NCI-H1417 treated with DMSO at 0.1 percent for 48 hours (cell line): ENCODE data around the gene PROC.

Experiments used
- DNase-seq: peaks from one replicate; lab custom pipeline; 2025; lab: John Stamatoyannopoulos, UW

The PROC gene

DNA sequence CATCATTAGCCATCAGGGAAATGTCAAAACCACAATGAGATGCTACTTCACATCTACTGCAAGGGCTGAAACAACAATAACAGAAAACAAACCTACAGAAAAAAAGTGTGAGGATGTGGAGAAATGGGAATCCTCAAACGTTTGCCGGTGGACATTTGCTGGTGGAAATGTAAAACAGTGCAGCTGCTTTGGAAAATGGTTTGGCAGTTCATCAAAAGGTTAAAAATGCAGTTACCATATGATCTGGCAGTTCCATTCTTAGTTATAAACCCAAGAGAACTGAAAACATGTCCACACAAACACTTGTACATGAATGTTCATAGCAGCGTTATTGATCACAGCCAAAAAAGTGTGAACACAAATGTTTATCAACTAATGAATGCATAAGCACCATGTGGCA lies 44.2 kb downstream of the PROC start:
- DNase-seq, result no peak

DNA sequence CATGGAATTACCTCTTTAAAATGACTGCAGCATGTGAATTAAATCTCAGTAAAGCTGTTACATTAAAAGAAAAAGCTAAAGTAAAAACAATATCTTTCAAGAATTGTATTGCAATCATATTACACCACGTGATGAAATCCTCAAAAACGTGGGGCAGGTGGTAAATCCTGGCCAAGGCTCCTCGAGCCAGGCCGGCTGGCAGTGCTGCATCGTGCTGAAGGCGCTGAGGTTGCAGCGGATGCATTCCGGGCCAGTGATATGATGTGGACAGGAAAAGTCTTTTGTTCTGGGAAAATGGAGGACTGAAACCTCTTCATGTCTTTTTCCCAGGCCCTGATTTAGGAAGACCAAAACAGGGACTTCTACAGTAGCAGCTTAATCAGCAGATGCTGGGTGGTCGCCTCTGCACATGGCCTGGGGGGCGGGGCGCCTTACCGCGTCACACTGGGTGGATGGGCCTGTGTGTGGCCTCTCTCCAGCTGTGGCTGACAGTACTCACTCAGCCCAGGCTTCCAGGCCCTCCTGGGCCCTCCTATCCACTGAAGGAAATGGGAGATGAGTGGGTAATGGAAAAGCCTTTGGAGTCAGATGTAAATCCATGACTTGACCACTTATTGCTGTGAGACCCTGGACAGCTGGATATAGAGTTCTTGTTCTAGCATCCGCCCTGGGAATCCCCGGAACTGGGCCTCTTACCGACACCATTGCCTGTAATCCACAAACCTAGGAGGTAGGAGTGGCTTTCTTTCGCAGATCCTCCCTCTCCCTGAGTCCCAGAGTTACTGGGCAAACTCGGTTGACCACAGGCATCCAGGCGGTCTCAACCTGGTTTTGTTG lies 45.1 kb downstream of the PROC start:
- no peak for DNase-seq

DNA sequence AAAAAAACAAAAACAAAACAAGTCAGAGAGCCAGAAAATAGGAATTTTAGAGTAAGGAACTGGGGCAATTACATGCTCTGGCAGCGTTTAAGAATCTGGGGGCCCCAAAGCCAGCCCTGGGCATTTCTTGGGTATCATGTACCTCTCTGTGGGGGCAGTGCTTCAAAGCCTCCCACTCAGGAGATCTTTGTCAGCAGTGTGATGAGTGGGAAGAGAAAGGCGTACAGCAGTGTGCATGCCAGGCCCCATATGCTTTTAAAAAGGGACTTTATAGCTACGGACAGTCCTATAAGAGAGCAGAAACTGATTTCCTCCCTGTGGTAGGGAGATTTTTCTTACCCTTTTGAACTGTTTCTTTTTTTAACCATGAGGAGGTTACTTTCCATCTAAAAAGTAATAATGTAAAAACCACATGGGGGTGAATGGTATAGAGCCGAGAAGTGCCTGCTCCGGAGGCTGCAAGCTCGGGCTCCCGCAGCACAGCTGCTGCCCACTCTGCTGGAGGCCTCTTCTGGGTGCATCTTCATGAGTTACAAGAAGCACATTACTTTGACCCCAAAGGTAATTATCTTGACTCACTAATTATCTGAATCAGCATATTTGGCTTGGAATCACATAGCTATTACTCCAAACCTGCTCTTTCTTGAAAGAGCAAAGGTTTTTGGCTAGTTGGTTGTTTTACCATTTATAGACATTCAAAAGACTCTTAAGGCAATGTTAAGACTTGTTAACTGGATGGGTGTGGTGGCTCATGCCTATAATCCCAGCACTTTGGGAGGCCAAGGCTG lies 46.4 kb downstream of the PROC start:
- DNase-seq, result no peak

DNA sequence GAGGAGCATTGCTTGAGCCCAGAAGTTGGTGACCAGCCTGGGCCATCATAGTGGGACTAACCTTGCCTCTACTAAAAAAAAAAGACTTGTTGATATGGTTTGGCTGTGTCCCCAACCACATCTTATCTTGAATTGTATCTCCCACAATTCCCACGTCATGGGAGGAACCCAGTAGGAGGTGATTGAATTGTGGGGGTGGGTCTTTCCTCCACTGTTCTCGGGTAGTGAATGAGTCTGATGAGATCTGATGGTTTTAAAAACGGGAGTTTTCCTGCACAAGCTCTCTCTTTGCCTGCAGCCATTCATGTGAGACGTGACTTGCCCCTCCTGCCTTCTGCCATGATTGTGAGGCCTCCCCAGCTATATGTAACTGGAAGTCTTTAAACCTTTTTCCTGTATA lies 47.0 kb downstream of the PROC start:
- DNase-seq, result no peak

DNA sequence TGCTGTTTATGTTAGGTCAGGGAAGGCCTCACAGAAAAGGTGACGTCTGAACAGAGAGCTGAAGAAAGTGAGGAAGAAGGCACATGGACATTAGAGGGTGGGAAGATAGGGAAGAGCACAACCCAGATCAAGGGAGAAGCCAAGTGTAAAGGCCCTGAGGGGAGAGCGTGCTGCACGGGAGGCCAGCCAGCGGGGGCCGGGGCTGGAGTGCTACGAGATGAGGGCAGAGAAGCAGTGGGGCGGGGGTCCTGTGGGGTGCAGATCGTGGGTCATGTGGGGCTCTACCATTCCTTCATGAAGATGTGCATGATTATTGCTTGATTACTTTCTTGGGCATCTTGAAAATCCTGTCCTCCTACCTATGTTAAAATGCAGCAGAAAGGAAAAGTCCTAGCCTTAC lies 50.8 kb downstream of the PROC start:
- DNase-seq, result no peak

DNA sequence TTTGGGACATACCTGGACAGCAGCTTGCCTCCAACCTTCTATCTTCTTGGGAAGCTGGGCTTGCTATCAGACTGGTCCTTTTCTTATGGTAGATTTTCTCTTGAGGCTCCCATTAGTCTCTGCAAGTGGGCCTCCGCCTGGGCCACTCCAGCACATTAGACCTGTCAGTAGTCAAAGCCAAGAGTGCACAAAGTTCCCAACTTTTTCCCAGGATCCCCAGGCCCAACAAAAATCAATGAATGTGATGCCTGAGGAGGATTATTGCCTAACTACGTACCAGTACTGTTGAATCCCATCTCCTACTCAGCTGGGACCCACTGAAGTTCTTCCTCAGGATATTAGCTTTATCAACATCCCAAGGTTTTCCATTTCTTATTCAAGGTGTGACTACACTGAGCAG lies 51.7 kb downstream of the PROC start:
- no peak for DNase-seq

DNA sequence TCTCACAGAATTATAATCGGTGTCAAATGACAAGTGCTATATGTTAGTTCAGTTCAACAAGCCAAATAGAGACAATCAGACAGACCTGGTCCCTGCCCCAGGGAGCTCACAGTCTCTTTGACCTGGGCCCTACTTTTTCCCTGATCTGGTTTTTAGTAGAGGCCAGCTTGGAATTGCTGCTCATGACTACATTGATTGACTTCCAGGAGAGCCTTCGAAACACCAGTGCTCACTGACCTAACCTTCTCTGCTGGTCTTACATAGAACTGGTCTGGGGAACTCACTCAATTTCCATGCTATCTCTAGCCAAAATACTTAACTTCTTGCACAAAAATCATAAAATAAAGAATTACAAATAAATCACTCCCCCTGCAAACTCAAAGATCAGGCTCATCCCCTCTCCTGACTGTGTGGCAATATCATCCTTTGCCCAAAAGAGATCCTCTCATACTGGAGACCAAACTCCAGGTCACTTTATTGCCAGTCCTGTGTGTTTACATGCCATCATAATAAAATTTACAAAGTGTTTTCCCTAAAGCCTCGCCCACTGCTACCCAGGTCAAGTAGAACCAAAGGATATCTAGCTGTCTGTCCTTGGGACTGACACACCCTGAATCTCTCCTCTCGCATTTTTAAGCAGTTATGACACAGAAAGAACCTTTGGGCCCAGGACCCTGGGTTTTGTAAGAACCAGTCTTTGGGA lies 53.2 kb downstream of the PROC start:
- DNase-seq, result no peak

DNA sequence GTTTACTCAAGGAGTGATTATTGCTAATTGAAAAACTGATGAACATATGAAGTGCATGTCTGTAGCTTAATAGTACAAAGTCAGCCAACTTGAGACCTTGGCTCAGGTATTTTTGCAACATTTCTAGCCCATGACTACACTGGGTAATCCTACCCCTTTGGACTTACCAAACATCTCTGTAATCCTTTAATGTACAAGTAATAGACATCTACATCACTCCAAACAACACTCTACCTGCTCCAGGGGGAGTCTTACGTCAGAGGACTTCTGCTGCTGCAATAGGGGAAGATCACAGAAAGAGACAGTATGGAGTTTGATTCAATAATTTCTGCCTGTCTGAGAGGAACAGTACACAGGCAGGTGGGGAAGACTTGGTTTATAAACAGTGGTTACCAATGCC lies 54.0 kb downstream of the PROC start:
- DNase-seq, result no peak

DNA sequence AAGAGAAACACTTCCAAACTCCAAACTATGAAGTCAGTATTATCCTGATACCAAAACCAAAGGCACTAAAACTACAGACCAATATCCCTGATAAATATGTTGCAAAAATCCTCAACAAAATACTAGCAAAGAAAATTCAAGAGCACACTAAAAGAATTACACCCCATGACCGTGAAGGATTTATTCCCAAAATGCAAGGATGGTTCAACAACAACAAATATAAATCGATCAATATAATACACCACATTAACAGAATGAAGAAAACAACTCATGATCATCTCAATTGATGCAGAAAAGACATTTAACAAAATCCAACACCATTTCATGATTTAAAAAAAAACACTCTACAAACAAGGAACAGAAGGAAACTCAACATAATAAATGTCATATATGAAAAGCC lies 57.6 kb downstream of the PROC start:
- DNase-seq, result no peak
